Measurements from ENCODE around the gene MGLL.

GRCh38 chr3:127698286-127698685 is 124.0 kb downstream of the MGLL start:
- TF ChIP-seq, protein P1, sequence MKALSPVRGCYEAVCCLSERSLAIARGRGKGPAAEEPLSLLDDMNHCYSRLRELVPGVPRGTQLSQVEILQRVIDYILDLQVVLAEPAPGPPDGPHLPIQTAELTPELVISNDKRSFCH (CRISPR knock-in tag; IDR thresholded peaks at IDR 0.05): no peak
- TF ChIP-seq, protein P1 (tag; IDR thresholded peaks at IDR 0.05): no peak
- TF ChIP-seq CTCF (IDR thresholded peaks at IDR 0.05 in 2 of 3, conservative IDR thresholded peaks at IDR 0.05 in 1 of 3; ENCODE audit: insufficient read depth in 2 of 3, low read depth in 1 of 3, low read length in 3 of 3): no peak
- TF ChIP-seq ARNT (IDR thresholded peaks at IDR 0.05): no peak
- TF ChIP-seq EZH2 (IDR thresholded peaks at IDR 0.05; ENCODE audit: borderline replicate concordance, low read depth, low read length): no peak
- TF ChIP-seq ATF3 (IDR thresholded peaks at IDR 0.05): no peak
- TF ChIP-seq ATF3 (CRISPR knock-in tag; conservative IDR thresholded peaks at IDR 0.05): no peak
